ENCODE results near the gene DRGX. TPM values are rescaled to one million over a fixed set of nuclear protein-coding genes. Genes with fewer than 3 reads are reported as not detected.

Gene DRGX
- total RNA-seq, 1 donor from 2014 or later: not detected

- Histone ChIP-seq H3K9me3 (no peaks in the 10 kb centered on the region), H3K27me3 (no peaks in the 10 kb centered on the region)
Measured at GRCh38 chr10:49407151-49407550, 11.3 kb upstream of the DRGX start.

GRCh38 chr10:49404321-49404878 lies 8.5 kb upstream of the DRGX start:
- intact Hi-C loops (cut with DNase I): loop anchor here (10.0 kb wide), 1 partner anchor 430 kb away; no protein-coding TSS in a partner anchor
- TF ChIP-seq CTCF (IDR thresholded peaks at IDR 0.05): no peak
- H3K4me1 ChIP-seq: no peaks in the 10 kb centered on the region
- no peak overlapping the region for H3K27ac ChIP-seq
- DNase-seq (ENCODE audit: low spot score in 2 of 2): no peak
- no peaks in the 10 kb centered on the region for H3K9me3 ChIP-seq
- H3K4me3 ChIP-seq: no peak overlapping the region
- no peaks in the 10 kb centered on the region for H3K27me3 ChIP-seq
- no peaks in the 10 kb centered on the region for H3K36me3 ChIP-seq

More at GRCh38 chr10:49407151-49407550, 11.3 kb upstream of the DRGX start:
- no peak overlapping the region for H3K4me3 ChIP-seq
- no peaks in the 10 kb centered on the region for H3K36me3 ChIP-seq
- no peak for DNase-seq (ENCODE audit: low spot score in 2 of 2)
- no peaks in the 10 kb centered on the region for H3K4me1 ChIP-seq
- intact Hi-C loops (cut with DNase I): loop anchor here (5.0 to 10.0 kb wide), 2 partner anchors 110 to 432 kb away; no protein-coding TSS in a partner anchor
- TF ChIP-seq CTCF (IDR thresholded peaks at IDR 0.05): no peak
- no peak overlapping the region for H3K27ac ChIP-seq

- intact Hi-C loops (cut with DNase I): loop anchor here (10.0 kb wide), 1 partner anchor 429 kb away; no protein-coding TSS in a partner anchor
- DNase-seq (ENCODE audit: low spot score in 2 of 2): no peak
- H3K9me3 ChIP-seq: no peaks in the 10 kb centered on the region
- peaks cover 2% of the 10 kb centered on the region for H3K27me3 ChIP-seq
- TF ChIP-seq CTCF (IDR thresholded peaks at IDR 0.05): no peak
- H3K4me1 ChIP-seq: no peaks in the 10 kb centered on the region
- H3K27ac ChIP-seq: no peak overlapping the region
- no peaks in the 10 kb centered on the region for H3K36me3 ChIP-seq
- H3K4me3 ChIP-seq: no peak overlapping the region
Measured at GRCh38 chr10:49403363-49403762, 7.5 kb upstream of the DRGX start.

GRCh38 chr10:49400365-49400764 lies 4.5 kb upstream of the DRGX start:
- no peaks in the 10 kb centered on the region for H3K36me3 ChIP-seq
- TF ChIP-seq CTCF (IDR thresholded peaks at IDR 0.05): no peak
- H3K27me3 ChIP-seq: peaks cover 27% of the 10 kb centered on the region
- H3K9me3 ChIP-seq: no peaks in the 10 kb centered on the region
- intact Hi-C loops (cut with DNase I): loop anchor here (10.0 kb wide), 1 partner anchor 426 kb away; no protein-coding TSS in a partner anchor
- no peak overlapping the region for H3K27ac ChIP-seq
- H3K4me1 ChIP-seq: peaks cover 0 to 3% of the 10 kb centered on the region in 2 donors
- no peak overlapping the region for H3K4me3 ChIP-seq
- no peak for DNase-seq (ENCODE audit: low spot score in 2 of 2)

GRCh38 chr10:49398986-49399385 lies 3.1 kb upstream of the DRGX start:
- DNase-seq (ENCODE audit: low spot score in 2 of 2): no peak
- Histone ChIP-seq H3K27ac (no peak overlapping the region), H3K4me1 (peaks cover 0 to 3% of the 10 kb centered on the region in 2 donors), H3K9me3 (no peaks in the 10 kb centered on the region), H3K27me3 (peaks cover 35% of the 10 kb centered on the region), H3K36me3 (no peaks in the 10 kb centered on the region), H3K4me3 (no peak overlapping the region)
- no peak for TF ChIP-seq CTCF (IDR thresholded peaks at IDR 0.05)
- intact Hi-C loops (cut with DNase I): no loop called here

All from ascending aorta (tissue), 2 donors.